ENCODE data around the gene TMEM131L.
A peak's percentile ranks its signal among the peaks of the same experiment; 100 is the strongest.

The TMEM131L gene

DNA sequence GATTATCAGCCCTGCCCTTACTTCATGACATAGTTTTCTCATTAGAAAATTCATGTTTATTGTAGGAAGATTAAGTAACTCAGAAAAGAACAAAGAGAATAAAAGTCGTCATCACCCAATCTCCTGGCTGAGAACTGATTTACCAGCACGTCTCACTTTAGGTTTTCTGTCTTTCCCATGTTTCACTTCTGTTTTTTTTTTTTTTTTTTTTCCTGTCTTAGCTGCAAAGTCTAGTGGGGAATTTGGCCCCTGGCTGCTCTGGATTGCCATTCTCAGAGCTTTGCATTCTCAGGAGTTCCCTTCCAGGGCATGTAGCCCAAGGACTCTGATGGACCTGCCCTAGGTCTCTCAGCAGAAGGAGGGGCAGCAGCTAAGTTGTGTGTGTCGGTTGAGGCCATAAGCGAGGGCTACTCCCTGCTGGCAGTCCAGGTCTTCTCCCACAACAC, 57.8 kb downstream of the TMEM131L start:
- DNase-seq: no peak

DNA sequence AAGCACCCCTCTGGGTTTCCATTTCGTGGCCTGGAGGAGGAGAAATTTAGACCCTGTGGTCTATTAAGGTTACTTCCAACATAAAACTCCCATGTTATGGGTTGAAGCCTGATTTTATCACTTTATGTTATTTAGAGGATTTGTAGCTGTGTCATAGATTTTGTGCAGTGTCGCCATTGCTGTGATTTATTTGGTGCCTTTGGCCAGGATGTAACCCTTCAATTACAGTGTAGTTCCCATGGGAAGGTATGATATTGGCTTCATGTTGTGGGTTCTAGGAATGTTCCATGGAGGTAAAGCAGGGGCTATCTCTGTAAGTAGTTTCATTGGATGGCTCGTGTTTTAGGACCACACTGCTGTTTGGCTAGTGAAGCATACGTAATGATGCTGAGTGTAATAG, 58.5 kb downstream of the TMEM131L start:
- no peak for DNase-seq

DNA sequence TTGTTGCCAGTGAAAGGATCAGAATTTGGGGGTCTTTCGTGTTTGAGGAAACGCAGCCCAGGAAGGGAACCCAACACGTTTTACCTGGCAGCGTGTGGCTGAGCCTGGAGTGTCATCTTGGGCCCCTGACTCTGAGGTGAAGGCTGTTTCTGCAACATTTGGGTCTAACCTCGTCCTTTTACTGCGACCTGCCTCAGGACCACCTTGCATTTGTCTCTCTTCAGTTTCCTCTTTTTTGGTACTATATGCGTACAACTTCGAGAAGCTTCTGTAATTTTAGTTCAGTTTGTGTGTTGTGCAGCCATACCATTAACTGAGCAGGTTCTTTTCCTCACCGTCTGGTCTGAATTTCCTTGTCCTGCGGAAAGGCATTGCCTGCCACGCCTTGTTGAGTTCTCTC, 61.5 kb downstream of the TMEM131L start:
- DNase-seq: no peak

DNA sequence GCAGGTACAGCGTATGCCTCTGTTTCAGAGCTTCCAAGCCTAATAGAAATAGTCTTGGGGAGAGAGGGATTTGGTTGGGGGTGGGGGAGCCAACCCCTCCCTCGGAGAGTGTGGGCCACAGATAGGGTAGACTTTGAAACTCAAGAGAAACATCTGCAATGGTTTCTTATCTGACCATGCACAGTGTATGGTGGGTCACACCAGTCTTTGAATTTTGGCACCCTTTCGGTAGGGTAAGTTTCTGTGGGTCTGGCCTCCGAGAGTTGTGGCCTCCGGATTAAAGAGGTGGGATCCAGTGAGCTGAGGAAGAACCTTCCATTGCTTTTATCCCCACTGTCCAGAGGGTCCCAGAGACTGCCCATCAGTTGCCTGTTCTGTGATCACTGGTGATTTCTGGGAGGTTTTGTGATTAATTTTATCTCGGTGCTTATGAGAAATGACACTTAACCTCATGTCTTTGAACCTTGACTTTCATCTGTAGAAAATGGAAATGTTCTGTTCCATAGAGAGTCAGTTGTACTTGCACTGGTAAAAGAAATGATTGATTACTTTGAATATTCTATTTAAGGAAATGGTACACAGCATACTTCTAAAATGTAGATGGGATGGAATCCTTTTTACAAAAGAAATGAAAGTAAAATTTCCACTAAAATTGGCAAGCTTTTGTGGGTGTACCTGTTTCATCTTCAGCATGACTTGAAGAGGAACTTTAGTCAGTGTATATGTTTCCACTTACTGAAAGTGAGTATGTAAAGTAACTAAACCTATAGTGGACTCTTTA, 62.7 kb downstream of the TMEM131L start:
- DNase-seq: peak in 1 of 5 donors; percentile 24

DNA sequence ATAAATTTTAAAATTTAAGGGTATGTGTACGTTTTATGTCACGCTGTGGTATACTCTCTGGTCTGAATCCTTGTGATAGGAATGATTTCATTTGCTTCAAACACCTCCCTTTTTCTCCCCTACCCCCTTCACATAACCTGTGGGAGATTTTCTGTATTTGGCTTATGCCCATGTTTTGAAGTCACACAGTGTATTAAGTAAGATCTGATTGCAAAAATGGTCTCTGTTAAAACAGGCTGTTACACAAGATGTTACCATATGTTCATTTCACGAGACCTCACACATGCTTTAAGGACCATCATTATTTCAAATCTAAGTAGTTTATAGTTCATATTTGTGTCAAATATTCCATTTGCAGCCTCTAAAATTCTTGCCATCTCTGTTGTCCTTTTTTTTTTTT, 63.5 kb downstream of the TMEM131L start:
- DNase-seq: no peak

DNA sequence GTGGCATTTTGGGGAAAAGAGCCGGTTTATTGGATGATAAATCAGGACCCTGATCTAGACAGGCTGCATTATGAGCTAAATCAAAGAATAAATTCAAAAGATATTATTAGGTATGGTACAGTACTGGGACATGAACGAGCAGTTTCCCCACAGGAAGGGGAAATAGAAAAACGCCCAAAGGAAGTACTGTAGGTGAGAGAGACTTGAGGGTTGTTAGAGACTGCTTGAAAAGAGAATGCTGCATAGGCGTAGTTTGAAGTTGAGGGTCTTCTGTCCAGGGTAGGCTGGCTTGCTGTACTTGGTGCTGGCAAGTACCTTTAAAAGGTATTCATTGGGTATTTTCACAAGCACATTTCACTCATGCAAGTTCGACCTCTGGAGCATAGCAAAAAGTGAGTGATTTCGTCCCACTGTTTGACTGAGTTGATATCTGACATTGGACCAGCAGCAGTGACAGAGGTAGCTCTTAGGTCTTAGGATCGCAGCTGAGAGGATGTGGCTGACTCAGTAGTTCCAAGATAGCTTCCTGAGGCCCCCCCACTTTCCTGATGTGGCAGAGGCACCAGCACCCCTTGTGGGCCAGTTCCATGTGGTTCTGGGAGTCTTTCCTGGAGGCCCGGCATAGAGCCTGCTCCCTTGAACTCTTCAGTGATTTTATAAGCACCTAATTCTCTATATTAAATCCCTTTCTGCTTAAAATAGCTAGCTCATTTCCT, 64.3 kb downstream of the TMEM131L start:
- peak in 1 of 5 donors; percentile 40 for DNase-seq

DNA sequence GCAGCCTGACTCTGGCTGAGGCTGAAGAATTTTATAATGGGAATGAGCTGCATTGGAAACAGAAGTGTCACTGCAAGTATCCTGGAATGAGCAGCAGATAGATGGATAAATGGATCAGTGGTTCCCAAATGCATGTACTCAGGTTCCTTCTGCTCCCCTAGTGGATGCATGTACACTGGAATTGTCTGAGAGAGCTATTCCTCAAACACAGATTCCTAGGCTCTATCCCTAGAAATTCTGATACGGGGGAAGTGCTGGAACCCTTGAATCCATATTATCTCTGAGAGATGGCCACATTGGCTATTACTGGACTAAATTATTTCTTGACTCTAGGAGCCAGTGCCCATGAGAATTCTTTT, 64.8 kb downstream of the TMEM131L start:
- DNase-seq: no peak

DNA sequence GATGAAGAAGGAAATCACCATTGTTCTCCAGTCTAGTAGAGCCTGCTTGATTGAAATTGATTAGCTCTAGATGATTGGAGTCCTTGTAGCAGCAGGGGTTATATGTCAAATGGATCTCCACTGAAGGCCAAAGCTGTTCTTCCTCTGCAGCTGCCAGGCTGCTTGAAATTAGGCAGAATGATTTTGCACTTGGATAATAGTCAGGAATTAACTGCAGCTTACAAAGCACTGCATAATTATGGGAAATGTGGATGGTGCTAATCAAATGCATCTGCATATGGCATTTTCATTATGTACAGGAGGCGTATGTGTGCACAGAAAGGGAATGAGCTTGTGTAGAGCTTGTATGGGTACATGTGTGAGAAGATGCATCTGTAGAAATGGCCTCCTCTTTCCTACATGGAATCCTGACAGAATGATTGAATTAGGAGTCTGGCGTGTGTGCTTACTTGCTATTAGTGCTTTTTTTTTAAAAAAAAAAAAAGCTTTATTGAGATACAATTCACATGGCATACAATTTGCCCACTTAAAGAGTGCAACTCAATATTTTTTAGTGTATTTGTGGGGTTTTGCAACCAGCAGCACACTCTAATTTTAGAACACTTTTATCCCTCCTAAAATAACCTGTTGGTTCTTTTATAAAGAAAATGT, 65.9 kb downstream of the TMEM131L start:
- DNase-seq: no peak

DNA sequence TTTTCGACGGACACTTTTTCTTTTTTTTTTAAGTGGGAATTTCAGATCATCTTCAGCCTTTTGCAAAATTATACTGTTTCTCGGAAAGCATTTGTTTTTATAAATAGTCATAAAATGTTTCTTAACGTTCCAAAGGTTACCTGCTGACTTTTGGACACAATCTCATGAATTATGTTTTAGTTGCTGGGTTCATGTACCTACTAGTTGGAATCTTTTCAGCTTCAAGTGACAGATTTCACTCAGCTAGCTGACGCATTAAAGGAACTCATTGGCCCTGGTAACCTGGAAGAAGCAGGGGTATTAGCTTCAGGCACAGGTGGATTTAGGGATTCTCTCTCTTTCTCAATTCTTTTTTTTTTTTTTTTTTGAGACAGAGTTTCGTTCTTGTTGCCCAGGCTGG, 66.5 kb downstream of the TMEM131L start:
- DNase-seq: no peak

DNA sequence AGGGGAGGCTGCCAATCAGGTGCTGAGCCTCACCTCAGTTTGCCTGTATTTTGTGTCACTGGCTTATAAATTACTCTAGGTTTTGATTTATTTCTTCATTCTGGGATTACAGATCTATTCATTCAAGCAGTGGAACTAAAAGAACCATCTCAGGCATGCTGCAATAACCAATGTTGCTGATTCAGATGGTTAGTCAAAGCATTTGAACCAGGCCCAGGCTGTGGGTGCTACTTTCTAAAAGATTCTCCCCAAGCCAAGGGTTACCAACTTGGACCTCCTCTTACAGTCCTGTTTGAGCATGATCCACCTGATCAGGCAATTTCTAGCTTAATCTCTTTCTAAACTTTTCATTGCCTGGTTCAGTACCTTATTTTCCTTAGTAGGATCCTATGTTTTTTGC, 67.2 kb downstream of the TMEM131L start:
- no peak for DNase-seq

DNA sequence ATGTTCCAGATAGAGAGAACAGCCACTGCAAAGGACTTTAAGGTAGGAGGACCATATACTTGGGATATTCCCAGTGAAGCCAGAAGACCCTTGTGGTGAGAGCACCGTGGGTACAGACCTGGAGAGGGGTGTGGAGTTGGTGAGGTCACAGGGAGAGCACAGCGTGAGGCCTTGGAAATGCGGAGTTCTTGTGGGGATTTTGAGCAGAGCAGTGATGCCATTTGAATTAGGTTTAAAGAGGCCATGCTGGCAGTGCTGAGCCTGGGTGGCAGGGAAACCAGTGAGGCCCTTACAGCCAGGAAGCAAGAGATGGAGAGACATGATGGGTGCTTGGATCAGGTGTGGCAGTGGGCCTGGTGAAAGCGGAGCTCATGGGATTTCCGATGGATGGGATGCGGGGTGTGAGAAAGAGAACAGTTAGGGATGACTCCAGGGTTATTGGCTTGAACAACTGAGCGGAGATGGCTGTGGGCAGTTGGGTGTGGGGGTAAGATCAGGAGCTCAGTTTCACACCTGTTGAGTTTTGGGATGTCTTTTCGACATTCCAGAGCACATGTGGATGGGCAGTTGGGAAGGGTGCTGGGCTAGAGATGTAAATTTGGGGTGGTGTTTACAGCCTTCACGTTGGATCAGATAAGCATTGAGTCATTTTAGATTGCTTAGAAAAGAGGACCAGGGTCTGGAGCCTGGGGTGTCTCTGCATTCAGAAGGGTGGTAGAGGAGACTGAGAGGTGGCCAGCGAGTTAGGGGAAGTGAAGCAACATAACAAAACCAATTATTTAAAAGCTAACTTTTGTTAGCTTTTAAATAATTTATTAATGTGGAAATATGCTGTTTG, 68.9 kb downstream of the TMEM131L start:
- DNase-seq: no peak

DNA sequence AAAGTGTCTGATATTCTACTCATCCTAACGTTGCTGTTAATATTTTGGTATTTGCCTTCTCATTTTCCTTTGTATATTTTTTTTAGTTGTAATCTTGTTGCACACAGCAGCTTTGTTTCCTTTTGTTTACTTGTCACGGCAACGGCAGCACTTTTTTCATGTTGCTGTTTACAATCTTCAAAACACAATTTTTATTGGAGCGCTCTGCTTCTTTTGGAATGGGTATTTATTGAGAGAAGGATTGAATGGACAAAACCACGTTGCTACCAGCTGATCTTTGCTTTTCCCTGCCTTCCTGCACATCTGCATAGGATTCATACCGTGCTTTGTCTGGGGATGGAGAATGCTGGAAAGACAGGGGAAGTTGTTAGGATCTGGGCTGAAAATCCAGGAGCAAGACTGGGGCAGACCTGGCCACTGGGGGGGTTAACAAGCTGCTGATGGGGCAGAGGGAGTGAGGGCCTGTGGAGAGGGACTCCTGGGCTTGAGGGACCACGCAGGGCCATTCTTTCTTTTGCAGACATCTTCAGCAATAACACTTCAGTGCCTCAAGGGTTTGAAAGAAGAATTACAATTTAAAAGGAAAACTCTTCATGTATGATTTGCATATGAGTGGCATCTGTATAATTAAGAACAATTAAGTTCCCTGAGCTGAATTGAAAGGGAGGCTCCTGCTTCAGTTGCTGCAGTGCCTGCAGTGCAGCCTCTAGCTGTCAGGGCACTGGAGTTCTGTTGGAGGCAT, 69.8 kb downstream of the TMEM131L start:
- DNase-seq: no peak

DNA sequence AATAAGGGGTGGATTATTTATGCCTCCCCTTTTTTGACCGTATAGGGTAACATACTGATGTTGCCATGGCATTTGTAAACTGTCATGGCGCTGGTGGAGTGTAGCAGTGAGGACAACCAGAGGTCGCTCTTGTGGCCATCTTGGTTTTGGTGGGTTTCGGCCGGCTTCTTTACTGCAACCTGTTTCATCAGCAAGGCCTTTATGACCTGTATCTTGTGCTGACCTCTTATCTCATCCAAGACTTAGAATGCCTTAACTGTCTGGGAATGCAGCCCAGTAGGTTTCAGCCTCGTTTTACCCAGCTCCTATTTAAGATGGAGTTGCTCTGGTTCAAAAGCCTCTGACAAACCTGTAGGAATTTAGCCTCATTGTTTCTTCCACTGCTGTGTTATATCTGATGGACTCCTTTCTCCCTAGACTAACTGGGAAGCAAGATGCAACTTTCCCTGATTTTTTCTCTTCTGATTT, 71.4 kb downstream of the TMEM131L start:
- DNase-seq: no peak

DNA sequence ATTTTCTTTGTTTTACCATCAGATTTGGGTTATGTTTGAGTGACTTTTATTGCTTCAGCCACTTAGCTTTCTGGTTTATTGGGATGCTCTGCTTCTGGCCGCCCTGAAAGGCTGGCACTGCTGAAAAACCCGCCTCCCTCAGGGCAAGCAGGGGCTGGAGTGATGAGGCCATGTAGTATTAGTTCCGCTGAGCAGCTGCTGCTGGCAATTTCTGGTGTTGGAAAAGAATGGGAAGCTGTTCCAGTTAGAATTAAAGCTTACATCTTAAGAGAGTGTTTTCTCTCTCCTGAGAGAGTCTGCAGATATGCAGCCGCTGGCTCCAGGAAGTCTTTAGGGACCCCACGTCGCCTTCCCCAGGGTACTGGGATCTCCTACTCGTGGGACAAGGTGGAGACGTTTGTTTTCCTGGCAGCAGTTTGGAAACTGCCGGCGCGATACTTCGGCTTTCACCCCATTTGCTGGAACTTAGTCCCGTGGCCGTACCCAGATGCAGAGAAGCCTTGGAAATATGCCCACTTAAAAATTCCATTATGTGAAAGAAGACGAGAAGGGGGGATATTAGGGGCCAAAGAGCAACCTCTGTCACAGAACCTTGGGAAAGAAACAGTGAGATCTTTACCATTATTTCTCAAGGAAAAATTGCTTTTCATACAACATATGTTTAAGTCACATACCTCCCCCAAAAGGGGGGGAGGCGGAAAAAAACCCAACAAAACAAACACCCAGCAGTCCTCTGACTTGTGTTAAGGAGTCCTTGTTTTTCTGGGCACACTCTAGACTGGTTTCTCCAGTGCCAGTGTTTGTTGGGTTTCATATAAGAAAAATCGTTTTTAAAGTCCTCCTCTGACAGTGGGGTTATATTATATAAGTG, 72.6 kb downstream of the TMEM131L start:
- DNase-seq: no peak

DNA sequence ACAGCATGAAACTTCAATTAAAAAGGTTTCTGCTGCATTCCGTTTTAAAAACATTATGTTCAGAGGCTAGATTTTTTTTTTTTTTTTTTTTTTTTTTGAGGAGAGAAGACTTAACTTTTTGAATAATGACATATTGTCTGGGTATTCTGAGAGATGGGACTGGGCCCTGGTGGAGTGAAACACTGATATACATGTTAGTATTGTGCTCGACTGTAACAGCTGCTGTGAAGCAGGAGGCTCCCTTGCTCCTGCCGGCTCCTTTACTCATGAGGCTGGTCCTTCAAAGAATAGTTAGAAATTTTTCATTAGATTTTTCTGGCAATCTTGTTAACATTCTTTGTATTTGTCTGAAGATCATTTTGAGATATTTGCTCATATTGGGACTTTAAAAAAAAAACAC, 73.3 kb downstream of the TMEM131L start:
- DNase-seq: no peak

DNA sequence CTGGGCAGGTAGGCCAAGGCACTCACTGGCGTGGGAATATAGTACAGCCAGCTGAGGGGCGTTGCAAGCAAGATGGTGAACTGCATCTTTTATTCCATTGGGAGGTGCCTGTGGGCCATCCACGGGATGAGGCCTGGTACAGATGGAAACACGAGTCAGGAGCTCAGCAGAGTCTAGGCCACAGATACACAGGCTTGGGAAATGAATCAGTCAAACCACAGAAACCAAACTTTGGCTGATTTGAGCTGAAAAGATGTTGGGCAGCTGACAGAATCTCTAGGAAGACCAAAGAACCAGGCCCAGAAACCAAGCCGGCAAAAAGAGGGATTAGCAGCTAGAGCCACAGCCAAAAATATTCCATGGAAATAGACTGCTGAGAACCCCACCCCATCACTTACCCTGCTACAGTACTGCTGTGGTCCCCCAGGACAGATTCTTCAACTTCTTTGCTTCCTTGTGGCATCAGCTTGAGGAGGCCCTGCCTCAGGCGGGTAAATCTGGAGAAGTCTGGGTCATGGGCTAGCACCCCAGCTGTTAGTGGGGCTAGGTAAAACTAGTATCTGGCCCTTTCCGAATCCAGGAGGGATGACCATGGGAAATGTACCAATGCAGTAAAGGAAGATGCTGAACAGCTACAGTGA, 75.4 kb downstream of the TMEM131L start:
- peak in 1 of 5 donors; percentile 58 for DNase-seq

DNA sequence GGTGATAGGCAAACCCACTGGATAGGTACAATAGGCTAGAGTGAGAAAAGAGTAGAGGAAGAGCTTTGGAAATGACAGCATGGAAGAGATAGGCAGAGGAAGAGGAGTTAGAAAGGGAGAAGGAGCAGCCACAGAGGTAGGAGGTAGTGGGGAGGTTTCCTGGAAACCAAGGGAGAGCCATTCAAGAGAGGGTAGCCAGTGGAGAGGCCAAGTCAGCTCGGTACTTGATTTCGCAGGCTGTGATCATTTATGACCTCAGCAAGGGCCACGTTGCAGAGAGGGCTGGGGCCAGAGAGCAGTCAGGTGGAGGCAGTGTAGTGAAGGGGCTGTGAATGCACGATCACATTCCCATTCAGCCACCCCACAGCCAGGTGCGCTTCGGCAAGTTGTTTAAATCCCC, 76.0 kb downstream of the TMEM131L start:
- no peak for DNase-seq

DNA sequence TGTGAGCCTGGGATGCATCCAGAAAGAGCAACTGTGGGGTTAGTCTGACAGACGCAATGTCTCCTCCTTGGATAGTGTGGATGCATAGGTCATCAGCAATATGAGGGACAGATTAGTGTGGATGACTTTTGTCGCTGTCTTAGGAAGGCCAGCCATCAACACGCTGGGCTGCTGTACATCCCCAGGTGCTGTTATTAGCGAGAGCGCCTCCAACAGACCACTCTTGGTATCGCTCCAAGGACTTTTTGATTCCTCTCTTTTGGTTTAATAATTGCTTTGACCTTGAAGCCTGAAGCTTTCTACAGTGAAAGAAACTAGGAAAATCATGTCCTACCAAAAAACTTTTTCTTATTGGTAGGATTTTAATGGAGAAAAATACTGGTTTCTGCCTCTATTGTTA, 76.7 kb downstream of the TMEM131L start:
- DNase-seq: no peak

DNA sequence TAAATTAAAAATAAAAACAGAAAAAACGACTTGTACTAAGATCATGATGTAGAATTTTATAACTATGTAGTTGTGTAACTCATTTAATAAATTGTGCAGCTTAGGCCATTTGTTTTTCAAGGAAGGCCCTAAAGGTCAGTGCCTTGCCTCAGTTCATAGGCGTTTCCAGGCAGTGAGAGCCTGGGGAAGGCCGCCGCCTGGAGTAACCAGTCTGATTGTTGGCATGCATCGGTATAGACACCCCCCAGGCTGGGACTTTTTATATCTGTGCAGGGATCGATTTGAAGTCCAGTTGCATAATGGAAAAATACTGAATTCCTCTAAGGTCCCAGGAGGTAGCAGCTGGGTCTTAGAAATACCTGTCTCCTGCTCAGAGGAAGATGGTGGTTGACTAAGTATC, 77.2 kb downstream of the TMEM131L start:
- no peak for DNase-seq

DNA sequence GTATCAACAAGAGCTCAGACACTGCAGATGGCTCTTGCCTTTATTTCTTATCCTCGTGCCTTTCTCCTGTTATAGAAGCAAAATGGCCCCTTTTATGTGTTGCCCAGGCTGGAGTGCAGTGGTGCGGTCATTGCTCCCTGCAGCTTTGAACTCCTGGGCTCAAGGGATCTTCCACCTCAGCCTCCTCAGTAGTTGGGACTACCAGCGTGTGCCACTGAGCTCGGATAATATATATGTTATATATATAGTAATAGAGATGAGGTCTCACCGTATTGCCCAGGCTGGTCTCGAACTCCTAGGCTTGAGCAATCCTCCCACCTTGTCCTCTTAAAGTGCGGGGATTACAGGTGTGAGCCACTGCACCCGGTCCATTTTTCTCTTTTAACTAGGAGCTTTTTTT, 79.7 kb downstream of the TMEM131L start:
- DNase-seq: no peak

DNA sequence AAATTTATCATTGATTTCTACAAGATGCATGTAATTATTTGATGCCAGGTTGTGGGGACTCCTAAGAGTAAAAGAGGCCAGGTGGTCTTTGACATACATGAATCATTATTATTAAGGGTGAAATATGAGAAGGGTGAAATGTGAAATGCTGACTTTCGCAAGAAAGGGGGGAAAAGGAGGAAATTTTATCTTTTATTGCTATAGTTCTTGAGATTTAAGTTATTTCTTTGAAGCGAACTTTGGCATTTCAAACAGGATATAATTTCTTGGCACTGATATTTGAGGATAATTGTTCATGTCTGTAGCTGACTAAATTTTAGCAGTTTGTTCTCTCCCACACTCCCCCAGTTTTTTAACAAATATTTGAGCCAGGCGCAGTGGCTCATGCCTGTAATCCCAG, 80.1 kb downstream of the TMEM131L start:
- no peak for DNase-seq

Data from T-helper 1 cell (primary cell).